Hematopoietic multipotent progenitor cell treated with erythropoietin and hydrocortisone succinate and interleukin-3 and kit ligand, for 4 days (in vitro differentiated cells): ENCODE data around the gene CFAP157.
"Not testable (repeated sequence)": the region's sequence is repeated elsewhere in the genome, so short reads cannot be mapped to it uniquely, and the experiment has no call there.

Experiments used
- DNase-seq: peaks from one replicate; pipeline ENCODE4 v3.0.0-alpha.2; 2015

CFAP157 gene

DNA sequence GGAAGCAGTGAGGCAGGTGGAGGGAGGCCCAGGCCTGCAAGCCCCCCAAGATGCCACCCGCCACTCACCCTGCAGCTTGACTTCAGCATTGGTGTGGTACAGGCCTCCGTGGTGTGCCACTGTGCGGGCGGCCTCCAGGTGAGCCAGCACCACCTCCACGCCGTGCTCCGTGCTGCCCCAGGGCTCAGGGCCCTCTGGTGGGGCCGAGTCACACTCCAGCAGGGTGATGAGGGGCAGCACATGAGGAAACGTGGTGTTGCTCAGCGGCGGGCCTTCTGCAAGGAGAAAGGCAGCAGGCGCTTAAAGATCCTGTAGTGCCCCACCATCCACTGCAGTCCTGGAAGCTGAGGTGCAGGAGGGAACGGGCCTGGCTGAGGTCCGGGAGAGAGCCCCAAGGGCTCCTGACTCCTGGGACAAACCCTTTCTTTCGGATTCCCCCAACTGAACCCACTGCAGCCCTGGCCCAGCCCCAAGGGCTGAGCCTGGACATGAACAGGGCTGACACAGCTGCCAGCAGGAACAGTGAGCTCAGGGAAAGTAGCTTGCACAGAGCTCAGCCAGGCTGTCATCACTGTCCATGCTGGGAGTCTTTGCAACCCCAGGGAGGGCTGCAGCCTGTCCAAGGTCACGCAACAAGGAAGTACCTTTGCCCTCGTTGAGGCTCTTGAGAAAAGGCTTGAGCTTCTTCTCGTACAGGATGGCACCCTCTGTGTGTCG, 33.0 kb downstream of the CFAP157 start:
- DNase-seq, result no peak

DNA sequence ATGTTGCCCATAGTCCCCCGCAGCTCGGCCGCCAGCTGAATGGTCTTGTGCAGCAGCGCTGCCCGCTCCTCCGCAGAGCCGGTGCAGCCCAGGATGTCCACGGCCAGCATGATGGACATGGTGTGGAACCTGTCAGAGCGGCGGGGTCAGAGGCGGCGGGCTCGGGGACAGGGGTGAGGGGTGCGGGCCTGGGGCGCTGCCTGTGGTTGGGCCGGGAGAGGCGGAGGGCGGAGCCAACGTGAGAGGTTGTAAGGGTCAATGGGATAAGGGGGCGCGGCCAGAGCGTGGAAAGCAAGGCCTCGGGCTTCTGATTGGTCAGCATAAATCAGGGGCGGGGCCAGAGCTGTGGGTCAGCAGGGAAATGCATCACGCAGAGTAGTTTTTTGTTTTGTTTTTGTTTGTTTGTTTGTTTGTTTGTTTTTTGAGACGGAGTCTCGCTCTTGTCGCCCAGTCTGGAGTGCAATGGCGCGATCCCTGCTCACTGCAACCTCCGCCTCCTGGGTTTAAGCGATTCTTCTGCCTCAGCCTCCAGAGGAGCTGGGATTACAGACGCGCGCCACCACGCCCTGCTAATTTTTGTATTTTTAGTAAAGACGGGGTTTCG, 35.1 kb downstream of the CFAP157 start:
- no peak for DNase-seq

DNA sequence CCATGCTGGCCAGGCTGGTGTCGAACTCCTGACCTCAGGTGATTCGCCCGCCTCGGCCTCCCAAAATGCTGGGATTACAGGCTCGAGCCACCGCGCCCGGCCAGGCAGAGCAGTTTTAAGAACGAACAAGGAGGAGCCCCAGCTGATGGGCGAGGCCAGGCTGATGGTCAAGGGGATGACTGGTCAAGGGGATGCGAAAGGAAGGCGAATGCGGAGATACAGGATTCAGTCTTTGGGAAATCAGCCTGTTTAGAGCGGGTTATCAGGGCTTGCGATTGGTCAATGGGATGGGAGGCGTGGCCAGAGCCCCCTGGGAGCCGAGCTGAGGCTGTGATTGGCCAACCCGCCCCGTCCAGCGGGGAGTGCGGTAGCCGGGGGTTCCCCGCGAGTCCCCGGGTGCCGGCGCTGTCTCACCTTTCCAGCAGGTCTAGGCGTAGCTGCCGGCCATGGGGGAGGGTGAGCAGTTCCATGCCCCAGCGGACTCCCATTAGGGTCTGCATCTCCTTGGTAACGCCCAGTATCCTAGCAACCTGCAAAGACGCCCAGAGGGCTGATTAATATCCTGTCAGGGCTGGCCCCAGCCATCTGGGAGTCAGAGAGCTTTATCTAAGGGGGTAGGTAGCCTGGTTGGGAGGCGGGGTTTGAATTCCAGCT, 35.8 kb downstream of the CFAP157 start:
- peak; percentile 48 for DNase-seq

DNA sequence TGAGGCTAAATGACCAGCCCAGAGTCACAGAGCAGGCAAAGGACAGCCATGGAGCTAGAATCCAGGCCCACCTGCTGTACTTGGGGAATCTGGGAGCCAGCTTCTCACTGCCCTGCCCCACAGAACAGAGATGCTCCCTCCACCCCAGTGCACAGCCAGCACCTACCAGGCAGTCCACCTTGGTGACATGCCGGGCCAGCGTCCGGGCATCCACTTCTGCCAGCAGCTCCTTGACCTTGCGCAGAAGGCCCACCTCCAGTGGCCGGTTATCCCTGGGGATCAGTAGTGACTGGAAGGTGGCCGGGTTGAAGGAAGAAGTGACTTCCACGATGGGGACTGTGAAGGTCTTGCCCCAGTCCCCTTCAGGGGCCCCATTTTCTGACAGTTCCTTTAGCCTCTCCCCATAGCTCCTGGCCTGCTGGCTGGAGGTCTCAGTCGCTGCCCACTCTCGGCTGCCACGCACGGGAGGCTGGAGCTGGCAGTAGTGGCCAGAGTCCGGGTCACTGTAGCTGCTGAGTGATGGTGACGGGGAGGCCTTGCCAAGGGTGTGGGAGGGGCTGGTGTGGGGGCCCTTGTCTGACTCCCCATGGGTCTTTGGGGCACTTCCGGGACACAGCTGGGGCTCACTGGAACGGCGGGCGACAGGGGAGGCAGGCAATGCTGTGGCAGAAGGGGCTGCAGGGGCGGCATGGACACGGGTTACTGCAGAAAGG, 37.8 kb downstream of the CFAP157 start:
- no peak for DNase-seq

DNA sequence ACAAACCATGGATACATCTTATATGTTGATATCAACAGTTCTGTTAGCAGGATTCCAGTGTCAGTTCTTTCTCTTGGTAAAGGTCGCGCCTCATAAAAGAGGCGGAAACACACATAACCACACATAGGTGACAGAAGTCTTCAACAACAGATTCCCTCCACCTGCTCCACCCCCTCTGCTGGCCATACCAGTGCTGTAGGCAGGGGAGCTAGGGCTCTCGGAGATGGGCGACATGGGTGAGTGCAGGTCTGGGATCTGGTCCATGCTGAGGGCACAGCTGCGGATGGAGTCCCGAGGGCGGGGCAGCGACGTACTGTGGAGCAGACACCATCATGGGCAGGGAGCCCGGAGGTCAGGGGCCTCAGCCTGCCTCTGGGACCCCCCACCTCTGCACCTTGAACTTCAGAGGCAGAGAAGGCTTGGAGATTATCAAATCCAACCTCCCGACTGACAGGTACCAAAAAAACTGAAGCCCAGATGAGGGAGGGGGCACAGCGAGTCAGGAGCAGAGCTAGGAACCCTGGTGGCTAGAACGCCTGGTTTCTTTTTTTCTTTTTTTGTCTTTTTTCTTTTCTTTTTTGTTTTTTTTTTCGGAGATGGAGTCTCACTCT, 40.3 kb downstream of the CFAP157 start:
- no peak for DNase-seq

DNA sequence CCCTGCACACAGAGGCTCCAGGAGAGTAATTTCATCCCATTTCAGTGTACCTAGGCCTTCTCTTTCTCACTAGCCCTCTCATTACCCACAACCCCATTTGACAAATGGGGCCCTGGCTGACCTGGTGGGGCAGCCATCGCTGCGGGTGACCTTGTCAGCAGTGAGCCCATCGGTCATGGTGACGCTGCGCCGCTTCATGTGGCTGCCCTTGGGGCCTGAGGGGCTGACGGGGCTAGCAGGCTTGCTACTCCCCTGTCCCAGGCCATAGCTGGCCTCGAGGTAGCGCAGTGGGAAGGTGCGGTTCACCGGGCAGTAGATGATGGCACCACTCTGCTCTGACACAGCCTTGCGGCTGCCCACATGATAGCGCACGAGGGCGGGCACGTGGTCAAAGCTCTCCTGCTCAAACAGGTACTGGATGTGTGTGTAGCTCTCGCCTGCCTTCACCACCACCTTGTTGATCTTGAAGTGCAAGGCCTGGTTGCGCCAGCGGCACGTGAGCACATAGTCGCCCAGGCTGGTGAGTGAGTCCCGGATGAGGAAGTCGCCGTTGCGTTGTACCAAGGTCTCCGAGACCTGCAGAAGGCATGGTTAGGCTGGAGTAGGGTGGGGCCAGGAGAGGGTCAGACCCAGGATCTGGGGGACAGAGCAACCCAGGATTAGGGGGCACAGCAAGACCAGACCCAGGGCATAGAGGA, 42.5 kb downstream of the CFAP157 start:
- no peak for DNase-seq

DNA sequence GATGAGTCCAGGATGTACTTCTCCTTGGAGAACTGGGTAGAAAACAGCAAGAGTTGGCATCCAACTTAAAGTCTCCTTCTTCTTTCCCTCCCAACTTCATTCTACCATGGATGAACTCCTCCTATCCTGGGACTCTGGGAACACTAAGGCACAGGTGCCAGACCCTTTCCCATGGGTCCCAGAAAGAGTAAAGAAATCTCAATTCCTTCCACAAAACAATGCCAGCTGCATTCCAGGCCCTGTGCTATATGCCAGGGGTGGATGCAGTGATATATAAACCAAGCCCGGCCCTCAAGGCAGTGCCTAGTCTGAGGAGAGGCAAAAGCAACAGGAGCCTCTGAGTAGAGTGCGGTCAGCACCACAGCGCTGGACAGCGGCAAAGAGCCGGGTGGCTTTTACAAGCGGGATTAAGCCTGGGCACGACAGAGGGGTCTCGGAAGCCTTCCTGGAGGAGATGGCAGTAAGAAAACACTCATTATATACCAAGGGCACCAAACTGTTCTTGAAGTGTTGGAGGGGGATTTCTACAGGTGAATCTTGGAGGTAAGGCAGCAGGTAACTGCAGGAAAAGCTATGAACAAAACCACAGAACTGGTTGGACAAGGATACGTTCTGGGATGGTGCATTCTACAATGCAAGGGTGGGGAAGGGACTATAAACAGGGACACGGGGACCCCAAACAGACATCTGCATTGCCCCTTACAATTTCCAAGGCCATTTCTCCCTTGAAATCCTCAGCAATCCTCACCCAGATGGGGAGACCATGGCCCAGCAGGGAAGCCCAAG, 44.7 kb downstream of the CFAP157 start:
- peak; percentile 38 for DNase-seq

DNA sequence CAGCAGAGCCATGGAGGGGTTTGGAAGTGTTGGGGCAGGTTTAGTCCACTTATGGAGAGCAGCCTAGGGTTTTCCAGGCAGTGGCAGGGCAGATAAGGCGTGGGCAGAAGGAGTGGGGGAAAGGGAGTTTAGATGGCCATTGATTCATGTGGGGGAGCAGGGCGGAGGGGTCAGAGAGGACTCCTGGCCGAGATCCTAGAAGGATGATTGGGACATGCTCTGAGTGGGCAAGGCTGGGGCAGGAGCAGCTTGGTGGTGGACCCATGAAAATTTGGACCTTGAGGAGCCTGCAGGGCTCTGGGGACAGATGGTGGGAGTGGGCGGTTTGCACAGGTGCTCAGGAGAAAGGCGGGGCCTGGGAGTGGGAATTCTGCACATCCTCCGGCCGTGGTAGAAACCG, 46.4 kb downstream of the CFAP157 start:
- DNase-seq, result no peak

DNA sequence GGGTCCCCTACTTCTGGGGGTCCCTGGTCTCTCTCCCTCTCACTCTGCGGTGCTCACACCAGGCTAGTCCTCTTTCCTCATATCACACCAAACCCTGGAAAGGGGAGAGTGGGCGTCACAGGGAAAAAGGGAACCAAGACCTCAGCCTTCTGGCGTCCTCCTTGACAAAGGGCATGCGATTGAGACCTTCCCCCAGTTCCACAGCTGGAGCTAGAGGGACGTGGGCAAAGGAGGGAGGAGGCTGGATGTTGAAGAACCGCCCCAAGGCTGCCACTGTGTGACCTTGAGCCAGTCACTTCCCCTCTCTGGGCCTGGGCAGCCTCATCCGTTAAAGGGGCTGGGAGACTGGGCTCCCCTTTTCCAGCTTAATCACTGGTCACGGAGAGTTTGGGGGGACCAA, 46.8 kb downstream of the CFAP157 start:
- no peak for DNase-seq

DNA sequence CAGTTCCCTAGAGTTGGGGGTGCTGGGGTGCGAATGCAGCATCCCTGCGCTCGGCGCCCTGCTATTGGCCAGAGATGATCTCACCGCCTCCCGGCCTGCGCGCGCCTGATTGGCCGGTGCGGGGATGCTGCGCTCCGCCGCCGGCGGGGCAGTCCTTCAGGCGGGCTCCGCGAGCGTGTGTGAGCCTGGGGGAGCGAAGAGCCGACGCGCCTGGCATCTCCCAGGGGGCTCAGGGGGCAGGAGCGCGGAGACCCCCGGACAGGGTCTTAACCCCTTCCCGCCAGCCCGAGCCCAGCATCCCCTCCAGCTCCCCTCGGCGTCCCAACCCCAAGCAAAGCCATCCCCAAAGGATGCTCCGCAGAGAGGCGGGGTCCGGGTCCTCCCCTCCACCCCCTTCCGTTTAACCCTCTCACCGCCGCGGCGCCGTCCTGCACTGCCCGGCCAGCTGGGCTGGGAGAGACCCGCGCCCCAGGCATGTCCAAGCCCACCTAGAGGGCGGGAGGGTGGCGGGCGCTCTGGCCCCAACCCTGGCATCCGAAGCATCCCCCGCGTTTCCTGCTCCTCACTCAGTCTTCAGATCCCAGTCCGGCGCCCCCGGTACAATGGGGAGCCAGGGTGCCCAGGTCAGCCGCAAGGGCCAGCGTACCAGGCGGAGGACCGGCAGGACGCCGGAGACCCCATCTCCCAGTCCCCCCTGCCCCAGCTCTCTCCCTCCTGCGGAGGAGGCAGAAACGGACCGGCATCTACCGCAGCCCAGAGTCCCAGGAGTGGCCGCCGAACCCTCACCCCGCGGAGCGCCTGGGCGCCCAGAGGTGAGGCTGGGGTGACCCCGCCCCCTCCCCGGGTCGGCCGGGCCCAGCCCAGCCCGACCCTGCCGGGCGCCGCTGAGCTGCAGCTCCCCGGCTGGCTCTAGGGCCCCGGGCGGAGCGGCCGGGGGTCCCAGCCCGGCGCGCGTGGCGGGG, 47.6 kb downstream of the CFAP157 start:
- DNase-seq, result no peak

DNA sequence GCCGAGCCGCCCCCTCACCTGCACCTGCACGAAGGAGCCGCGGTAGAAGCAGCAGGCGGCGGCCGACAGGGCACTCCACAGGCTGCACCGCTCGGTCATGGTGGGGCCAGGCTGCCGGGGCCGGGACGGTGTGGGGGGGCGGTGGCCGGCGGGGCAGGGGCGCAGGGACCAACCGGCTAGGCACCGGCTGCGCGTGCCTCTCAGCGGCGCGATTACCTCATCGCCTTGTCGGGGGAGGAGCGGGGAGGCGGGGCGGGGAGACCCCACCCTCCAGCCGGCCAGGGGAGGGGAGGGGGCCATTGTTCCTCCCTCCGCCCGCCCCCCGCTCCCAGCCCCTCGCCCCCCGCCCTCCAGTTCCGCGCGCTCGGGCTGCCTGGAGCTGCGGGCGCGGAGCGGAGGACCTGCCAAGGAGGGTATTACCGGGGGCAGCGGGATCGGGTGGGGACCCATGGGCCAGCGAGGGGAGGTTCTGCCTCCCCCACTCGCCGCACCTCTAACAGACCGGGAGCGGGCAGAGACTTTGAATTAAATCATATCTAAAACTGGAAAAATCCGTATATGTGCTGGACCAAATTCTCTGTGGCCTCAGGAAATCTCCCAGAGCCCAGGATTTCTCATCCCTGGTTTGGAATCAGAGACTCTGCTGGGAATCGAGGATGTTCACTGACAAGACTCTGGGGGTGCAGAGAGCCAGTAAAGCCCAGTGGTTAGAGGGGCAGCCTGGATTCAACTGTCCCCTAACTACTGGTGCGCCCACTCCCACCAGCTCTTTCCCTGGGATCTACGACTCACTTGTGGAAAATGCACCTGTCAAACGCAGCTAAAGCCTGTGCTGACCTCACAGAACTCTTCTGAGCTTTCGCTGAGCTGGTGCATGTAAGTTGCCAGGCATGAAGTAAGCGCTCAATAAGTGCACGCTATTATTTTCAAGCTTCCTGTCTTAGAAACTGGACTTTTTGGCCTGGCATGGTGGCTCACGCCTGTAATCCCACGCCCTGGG, 48.6 kb downstream of the CFAP157 start:
- no peak for DNase-seq

DNA sequence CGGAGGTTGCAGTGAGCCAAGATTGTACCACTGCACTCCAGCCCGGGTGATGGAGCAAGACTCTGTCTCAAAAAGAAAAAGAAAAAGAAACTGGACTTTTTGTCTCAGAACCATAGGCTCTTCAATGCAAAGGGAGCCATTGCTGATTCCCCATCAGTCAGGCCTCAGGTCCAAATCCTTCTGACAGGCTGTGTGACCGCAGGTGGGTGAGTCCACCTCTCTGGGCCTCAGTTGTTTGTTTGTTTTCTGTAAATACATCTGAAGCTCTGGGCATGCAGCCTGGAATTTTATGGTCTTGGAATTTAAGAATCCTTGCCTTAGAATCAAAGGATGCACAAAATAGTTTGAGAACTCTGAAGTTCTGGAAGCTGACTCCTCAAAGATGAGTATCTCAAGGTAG, 49.4 kb downstream of the CFAP157 start:
- DNase-seq, result no peak

DNA sequence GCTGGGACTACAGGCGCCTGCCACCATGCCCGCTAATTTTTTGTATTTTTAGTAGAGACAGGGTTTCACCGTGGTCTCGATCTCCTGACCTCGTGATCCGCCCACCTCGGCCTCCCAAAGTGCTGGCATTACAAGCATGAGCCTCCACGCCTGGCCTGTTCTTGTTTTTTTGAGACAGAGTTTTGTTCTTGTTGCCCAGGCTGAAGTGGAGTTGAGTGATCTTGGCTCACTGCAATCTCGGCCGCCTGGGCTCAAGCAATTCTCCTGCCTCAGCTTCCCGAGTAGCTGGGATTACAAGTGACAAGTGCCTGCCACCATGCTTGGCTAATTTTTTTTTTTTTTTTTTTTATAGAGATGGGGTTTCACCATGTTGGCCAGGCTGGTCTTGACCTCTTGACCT, 50.0 kb downstream of the CFAP157 start:
- DNase-seq, result not testable (repeated sequence)

DNA sequence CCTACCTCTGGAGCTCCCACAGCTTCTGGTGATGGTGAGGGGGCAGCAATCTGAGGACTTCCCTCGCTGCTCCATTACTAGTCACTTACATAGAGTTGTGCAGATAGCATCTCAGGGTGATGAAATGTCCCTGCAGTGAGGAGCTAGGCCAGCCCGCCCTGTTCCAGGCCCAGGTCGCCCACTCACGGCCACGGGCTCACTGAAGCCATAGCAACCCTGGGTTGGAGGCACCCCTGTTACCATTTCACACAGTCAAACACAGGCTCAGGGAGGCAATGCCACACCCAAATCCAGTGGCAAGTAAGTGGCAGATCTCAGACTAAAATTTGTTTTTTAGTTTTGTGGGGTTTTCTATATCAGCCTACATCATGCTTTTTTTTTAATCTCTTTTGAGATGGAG, 52.1 kb downstream of the CFAP157 start:
- peak; percentile 72 for DNase-seq

DNA sequence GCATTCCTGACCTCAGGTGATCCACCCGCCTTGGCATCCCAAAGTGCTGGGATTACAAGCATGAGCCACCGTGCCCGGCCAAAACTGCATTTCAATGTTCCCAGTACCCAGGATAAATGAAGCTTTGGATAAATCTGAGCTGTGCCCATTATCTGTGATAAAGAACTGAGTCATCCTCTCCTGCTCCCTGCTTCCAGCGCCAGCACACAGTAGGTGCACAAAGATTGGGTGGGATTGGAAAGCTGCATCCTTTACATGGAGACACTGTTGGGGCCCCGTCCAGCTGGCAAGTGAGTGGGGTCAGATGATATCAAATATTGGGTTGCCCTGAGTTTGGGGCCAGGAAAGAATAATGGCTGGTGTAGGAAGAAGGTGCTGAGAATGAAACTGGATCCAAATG, 54.3 kb downstream of the CFAP157 start:
- DNase-seq, result no peak

DNA sequence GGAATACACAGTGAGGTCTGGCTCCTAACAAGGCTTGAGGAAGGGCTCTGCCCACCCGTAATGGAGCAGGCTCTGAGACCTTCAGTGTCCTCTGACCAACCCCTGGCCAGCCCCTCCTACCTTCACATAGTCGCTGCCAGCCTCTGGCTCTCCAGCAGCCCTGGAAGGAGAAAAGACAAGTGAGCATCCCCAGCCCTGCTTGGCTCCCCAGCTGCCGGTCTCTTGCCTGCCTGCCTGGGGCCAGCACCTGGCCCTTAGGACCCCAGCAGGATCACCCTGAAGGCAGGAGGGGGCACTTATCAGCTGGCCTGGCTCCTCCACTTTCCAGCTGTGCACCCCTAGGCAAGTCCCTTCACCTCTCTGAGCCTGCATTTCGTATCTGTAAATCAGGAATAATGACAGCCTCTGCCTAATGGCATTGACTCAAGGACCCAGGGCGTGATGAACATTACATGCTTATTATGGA, 54.7 kb downstream of the CFAP157 start:
- DNase-seq, result no peak

DNA sequence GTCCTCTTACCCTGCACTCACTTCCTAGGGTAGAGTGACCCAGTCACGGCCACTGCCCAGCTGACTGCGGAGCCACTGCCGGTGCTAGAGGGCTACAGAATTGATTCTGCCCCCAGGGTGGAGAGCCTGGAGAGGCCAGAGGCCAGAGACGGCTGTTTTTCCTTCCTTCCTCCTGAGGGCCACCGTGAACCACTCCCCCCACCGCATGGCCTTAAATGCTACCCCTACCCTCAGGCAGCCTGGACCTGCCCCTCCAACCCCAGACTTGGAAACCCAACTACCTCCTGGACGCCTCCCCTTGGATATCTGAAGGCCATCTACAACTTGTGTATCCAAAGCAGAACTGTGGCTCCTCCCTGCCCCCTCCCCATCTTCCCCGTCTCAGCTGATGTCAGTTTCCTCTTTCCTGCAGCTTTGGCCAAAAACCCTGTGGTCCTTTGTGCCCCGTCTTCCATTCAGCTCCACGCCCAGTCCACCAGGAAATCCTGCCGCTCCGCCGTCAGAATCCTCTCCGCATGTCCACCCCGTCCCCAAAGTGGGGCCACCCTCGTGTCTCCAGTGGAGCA, 55.4 kb downstream of the CFAP157 start:
- DNase-seq, result peak; percentile 67

DNA sequence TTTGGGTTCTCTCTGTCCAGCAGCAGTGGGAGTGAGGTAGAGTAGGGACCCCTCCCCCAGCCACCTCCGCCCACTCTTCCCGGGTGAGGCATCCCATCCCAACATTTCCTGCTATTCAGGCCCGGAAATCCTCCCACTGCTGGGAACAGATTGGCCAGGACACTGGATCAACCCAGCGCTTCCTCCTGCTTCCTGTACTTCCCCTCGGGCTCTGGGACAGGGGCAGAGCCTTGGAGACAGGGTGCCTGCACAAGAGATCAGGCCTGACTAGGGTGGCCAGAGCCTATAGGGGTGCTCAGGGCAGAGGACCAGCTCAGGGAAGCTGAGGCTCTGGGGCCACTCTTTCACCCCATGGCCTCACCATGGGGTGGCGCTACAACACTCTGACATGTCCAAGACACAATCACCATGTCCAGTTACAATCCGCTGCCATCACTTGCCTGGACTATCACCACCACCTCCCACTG, 57.2 kb downstream of the CFAP157 start:
- peak; percentile 66 for DNase-seq

DNA sequence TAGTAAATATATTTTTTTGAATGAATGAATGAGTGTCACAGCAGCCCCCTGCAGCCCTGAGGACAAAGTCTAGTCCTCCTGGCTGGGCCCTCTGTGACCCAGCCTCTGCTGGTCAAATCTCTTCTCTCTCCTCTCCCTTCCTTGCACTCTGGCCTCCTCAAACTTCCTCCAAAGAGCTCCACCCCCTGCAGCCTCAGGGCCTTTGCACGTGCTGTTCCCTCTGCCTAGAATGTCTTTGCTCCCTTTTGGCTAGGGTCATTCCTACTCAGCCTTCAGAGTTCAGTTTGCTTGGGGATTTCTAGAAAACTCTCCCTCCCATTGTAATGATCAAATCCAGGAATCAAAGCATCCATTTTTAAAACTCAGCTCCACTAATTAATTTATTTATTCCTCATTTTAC, 58.6 kb downstream of the CFAP157 start:
- no peak for DNase-seq
